GM21529 (cell line): Measurements from ENCODE around the gene PPP1R2C.

Source experiments
- ATAC-seq: cut with Tn5 transposase; IDR thresholded peaks from one replicate; pipeline ENCODE4 v1.9.1; 2021; ENCODE audit not compliant: unreplicated experiment

The PPP1R2C gene

DNA sequence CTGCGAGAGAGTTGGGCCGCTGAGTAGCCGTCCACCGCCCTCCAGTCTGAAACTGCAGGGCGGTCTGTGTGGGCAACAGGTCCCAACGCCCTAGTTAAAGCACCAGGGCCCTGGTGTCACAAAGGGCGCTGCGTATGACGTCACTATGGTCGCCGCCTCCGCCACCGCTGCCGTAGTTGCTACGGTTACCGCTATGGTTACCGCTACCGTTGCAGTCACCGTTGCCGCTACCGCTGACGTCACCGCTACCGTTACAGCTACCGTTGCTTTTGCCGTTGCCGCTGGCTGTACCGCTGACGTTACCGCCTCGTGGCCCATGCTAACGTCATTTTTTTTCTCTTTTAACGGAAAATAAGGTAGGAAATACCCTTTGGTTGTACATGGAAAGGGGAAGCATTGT, at the start of gene PPP1R2C:
TSS of gene PPP1R2C (minus strand) at position 68 of the 400 bp plus-strand sequence. CDS start 84 bp downstream, outside the sequence.
- no peak for ATAC-seq

GRCh38 chrX:42825201-42825600, 47.2 kb upstream of the PPP1R2C start:
- ATAC-seq, result no peak

DNA sequence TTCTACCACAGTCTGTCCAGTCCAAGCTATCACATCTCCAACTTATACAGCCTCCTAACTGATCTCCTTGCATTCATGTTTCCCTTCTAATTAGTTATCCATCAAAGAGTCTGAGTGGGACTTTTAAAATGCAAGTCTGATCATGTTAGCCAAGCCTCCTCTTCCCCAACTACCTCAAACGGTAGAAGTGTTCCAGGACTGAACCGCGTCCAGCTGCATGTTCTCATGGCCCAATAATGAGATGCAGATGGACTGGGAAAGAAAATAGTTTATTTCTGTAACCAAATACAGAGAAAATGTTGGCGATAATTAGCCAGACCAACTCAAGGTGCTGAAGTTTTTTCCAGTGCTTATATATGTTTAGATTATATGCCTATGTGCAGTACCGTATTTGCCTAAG, 46.6 kb upstream of the PPP1R2C start:
- ATAC-seq, result no peak

DNA sequence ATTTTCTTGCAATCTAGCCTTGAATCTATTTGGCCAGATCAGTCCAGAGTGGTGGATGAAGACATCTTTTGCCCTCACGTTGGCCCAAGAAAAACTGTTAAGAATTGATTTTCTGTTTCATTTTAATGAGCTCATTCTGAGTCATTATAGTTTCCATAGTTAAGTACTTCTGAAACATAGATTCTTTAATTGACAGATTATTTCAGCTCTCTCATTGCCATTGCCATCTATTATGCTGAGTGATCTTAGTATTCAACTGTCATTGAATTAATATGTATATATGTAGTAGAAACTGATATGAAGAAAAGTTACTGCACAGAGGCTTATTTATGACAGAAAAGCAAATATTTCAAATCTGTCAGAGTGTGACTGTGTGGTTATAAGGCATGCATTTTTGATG, 45.5 kb upstream of the PPP1R2C start:
- no peak for ATAC-seq

DNA sequence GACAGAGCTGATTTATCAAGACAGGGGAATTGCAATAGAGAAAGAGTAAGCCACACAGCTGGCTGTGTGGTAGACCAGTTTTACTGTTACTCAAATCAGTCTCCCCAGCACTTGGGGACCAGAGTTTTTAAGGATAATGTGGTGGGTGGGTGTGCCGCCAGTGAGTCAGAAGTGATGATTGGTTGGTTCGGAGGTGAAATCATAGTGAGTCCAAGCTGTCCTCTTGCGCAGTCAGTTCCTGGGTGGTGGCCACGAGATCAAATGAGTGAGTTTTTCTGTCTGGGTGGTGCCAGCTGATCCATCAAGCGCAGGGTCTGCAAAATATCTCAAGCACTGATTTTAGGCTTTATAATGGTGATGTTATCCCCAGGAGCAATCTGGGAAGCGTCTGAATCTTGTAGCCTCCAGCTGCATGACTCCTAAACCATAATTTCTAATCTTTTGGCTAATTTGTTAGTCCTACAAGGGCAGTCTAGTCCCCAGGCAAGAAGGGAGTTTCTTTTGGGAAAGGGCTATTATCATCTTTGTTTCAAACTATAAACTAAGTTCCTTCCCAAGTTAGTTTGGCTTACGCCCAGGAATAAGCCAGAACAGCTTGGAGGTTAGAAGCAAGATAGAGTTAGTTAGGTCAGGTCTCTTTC, 44.0 kb upstream of the PPP1R2C start:
- ATAC-seq, result no peak

DNA sequence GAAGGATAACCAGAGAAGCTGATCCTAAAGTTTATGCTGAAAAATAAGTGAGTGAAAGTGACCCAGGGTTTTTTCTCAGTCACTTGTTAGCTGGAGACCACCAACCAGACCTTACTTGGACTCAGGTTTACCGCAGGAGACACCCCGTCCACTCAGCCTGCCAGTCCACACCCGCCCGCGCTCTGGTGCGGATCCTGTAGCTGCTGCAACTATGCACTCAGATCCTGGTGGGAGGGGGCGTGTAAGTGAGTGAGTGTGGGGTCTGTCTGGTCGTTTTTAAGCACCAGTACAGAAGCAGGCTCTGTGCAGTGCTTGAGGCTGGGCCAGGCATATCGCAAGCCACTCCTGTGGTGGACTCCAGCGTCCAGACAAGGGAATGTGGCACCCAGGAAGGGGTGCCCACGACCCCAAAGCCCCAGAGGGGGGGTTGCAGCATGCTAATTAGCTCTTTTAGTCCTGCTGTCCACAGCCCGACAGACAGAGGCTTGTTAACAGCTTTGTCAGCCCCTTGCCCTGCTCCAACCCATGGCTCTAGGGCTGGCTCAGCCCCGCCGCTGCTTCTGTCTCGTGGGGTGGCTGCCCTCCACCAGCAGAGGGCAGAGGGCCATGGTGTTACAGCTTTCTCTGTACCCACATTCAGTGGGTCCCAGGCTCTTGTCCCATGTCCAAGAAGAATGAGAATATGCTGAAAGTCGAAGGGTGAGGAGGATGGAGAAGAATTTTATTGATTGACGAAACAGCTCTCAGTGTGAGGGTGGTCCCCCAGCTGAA, 40.4 kb upstream of the PPP1R2C start:
- ATAC-seq, result no peak

- no peak for ATAC-seq
Measured at GRCh38 chrX:42809569-42809968, 31.6 kb upstream of the PPP1R2C start.

- no peak for ATAC-seq
Measured at GRCh38 chrX:42807393-42807792, 29.4 kb upstream of the PPP1R2C start.

- no peak for ATAC-seq
Measured at GRCh38 chrX:42804524-42804923, 26.6 kb upstream of the PPP1R2C start.

- no peak for ATAC-seq
Measured at GRCh38 chrX:42803320-42803719, 25.4 kb upstream of the PPP1R2C start.

- ATAC-seq, result no peak
Measured at GRCh38 chrX:42797651-42798269, 19.8 kb upstream of the PPP1R2C start.

GRCh38 chrX:42783451-42783850, 5.5 kb upstream of the PPP1R2C start:
- ATAC-seq, result no peak

DNA sequence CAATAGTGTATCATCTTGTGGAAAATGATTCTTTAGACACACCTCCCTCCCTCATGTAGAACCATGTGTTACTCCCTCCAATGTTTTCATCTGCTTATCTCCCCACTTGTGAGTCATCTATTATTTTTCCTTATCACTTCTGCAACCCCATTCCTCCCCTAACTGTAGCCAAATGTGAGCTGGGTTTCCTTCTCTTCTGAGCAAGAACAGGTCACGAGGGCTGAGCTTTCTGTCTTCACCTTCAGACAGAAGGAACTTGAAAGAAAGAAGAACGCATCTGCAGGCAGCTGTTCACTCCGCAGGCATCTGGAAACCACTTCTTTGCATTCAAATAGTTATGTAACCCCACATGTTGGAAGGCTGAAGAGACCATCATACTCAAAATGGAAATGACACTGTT, 1.8 kb downstream of the PPP1R2C start:
- peak; percentile 76 for ATAC-seq

DNA sequence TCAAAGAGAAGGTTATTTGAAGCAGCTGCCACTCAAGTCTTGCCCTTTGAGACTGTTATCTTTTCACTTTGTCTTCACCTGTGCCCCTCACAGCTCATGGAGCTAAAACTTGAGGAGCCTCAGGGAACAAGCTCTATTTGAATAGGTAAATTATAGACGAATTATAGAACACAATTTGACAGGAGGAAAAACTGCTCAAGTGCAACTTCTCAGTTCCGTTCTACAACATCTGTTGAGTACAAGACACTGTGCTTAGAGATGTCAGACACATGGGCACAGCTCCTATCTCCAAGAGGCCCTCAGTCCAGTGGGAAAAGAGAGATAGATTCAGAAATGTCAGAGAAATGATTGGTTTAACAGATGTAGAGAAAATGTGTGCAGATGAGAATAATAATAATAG, 5.1 kb downstream of the PPP1R2C start:
- no peak for ATAC-seq

DNA sequence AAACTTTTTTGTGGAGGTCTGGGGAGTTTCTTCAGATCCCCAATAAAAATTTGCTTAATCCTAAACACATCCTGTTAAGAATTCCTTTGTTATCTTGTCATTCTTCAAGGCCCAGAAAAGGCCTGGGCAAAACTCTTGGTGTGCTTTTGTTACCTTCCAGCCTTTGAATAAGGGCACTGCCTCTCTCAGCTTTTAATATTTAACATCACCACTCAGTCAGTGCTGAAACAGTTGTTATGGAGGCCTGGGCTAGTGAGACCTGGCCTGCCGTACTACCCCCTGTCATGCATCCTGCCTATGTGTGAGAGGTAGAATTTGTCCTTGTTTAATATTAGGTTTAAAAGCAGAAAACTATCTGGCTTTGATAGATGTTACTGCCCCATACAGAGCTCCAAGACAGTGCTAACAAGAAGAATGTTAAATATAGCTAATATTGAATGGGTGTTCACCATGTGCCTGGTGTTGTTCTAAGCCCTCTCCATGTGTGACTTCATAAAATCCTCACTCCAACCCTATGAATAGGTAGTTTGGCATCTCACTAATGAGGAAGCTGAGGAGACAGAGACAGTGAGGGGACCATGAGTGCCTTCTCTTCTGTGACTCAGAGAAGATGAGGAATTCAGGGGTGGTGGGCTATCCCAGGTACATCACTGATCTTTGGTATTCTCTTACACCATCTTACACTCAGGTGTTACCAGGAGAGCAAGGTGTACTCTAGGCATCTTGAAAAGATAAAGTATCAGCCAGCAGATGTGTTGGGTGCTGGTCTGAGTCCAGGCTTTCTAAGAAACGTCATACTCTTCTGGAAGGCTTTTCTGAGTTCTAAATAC, 6.2 kb downstream of the PPP1R2C start:
- ATAC-seq, result no peak

DNA sequence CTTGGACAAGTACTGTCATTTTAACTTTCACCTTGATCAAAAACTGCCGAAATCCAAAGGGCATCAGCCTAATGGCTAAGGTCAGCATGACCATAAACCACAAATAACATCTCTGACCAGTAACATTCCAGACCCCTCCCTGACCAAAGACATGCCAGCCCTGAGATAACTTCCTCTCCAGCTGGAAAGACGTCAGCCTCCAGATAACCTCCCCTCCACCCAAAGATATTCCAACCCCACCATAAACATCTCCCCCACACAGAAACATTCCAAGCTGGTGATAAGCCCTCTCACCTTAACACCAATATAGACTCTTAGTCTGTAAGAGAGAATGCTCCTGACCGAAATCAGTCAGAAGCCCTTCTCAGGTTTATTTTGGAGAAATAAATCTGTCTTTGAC, 7.4 kb downstream of the PPP1R2C start:
- ATAC-seq, result no peak

DNA sequence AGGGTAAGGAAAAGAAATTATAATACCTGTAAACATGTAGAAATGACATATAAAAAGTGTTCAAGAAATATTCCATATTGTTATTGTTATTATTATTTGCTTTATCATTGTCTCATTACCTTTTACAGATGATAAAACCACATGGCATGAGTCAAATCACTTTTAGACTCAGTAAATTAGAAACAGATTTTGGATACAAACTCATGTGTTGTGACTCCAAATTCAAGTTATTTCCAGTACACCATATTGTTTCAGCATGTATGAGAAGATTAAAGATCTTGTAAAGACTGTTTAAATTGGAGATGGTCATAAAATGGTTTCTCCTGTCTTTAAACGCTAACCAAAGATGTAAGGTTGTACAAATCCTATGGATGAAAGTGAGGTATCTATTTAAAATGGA, 18.1 kb downstream of the PPP1R2C start:
- no peak for ATAC-seq

- no peak for ATAC-seq
Measured at GRCh38 chrX:42755815-42756214, 22.1 kb downstream of the PPP1R2C start.

GRCh38 chrX:42754603-42755002, 23.4 kb downstream of the PPP1R2C start:
- ATAC-seq, result no peak

DNA sequence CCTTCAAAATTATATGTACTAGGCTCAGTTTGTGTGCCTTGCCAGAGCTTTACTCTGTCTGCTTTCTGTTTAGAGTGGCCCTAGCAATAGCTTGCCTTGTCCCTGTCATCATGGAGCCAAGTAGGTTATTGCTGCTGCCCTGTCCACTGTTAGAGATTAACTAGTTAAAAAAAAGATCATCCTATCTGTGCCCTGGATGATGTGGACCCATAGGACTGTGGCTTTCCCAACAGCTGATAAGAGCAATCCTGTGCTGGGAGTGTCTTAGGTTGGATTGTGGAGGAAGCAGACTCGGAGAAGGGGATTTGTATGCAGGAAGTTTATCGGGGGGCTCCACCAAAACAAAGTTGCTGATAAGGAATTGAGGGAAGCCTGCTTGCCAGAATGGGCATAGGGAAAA, 23.8 kb downstream of the PPP1R2C start:
- no peak for ATAC-seq

DNA sequence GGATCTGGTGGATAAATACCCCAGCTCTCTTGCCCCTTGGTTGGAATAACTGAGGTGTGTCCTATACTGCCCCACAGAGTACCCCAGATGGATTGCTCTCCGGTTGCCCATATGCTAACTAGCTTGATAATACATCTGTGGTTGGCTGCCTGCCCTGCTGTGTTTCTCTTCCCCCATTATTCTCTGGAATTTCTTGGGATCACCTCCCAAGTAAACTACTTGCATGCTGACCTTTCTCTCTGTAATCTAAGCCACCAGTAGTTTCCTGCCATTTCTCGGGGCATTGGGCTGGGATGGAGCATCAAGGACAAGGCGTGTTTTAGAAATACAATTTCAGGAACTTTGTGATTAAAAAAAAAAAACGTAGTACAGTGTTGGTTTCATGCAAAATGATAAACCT, 25.2 kb downstream of the PPP1R2C start:
- ATAC-seq, result no peak
